Large intestine (tissue), 3 donors: ENCODE data around the gene INPP5D. TPM values are rescaled to one million over a fixed set of nuclear protein-coding genes. Genes with fewer than 3 reads are reported as not detected.

Experiments
- DNase-seq, 2 donors: peaks; one replicate each; pipeline versions ENCODE4 v3.0.0 to v3.0.0-alpha.2; 2013
- H3K27ac ChIP-seq: one replicate; pipeline ENCODE4 v1.5.1; 2013; ENCODE audit warnings: low read length
- H3K27me3 ChIP-seq: 2 replicates; pipeline ENCODE4 v1.6.1; 2013; ENCODE audit warnings: low read length; ENCODE audit not compliant: control insufficient read depth, insufficient read depth
- H3K36me3 ChIP-seq: 2 replicates; pipeline ENCODE4 v1.6.1; 2013; ENCODE audit warnings: low read length; ENCODE audit not compliant: control insufficient read depth, insufficient read depth
- H3K4me1 ChIP-seq: one replicate; pipeline ENCODE4 v1.6.1; 2013; ENCODE audit warnings: low read length; ENCODE audit not compliant: control insufficient read depth, insufficient read depth
- H3K4me3 ChIP-seq: one replicate; pipeline ENCODE4 v1.5.1; 2013; ENCODE audit warnings: low read length
- H3K9me3 ChIP-seq: one replicate; pipeline ENCODE4 v1.6.1; 2013; ENCODE audit warnings: mild to moderate bottlenecking, low read depth, low read length, moderate library complexity; ENCODE audit not compliant: control insufficient read depth
- WGBS: methylation state at CpG from one replicate; pipeline ENCODE4 v1.1.5; 2013; ENCODE audit warnings: low lambda C conversion rate; ENCODE audit not compliant: insufficient coverage; 5-methylcytosine and 5-hydroxymethylcytosine counted together
- polyA plus RNA-seq: library from polyadenylated mRNA; unstranded; fragments of 120-200 nt; gene quantifications from one replicate; pipeline ENCODE4 v1.2.1, GENCODE V29; 2013

The INPP5D gene
- polyA plus RNA-seq, 1 donor, result 12.6 TPM

GRCh38 chr2:233171344-233171743, 111.2 kb downstream of the INPP5D start:
- WGBS, result 74% methylated on average over 2 of the region's 2 CpGs

GRCh38 chr2:233173115-233173514, 113.0 kb downstream of the INPP5D start:
- Histone ChIP-seq H3K27ac (no peak overlapping the region), H3K4me3 (no peak overlapping the region), H3K9me3 (no peaks in the 10 kb centered on the region), H3K36me3 (no peaks in the 10 kb centered on the region), H3K27me3 (no peaks in the 10 kb centered on the region), H3K4me1 (no peaks in the 10 kb centered on the region)
- DNase-seq, result no peak
- 91% methylated on average over 3 of the region's 7 CpGs for WGBS

More at GRCh38 chr2:233171344-233171743, 111.2 kb downstream of the INPP5D start:
- peaks cover 2% of the 10 kb centered on the region for H3K4me1 ChIP-seq
- H3K27ac ChIP-seq, result no peak overlapping the region
- H3K27me3 ChIP-seq, result no peaks in the 10 kb centered on the region
- no peaks in the 10 kb centered on the region for H3K36me3 ChIP-seq
- no peak overlapping the region for H3K4me3 ChIP-seq
- H3K9me3 ChIP-seq, result no peaks in the 10 kb centered on the region
- DNase-seq, result no peak

GRCh38 chr2:233174137-233174536, 114.0 kb downstream of the INPP5D start:
- Histone ChIP-seq H3K4me3 (no peak overlapping the region), H3K27me3 (no peaks in the 10 kb centered on the region), H3K27ac (no peak overlapping the region), H3K9me3 (no peaks in the 10 kb centered on the region), H3K4me1 (no peaks in the 10 kb centered on the region), H3K36me3 (no peaks in the 10 kb centered on the region)
- 92% methylated on average over 2 of the region's 7 CpGs for WGBS
- DNase-seq, result no peak

GRCh38 chr2:233178994-233179847, 119.1 kb downstream of the INPP5D start:
- Histone ChIP-seq H3K27me3 (no peaks in the 10 kb centered on the region), H3K27ac (no peak overlapping the region), H3K9me3 (no peaks in the 10 kb centered on the region), H3K4me3 (no peak overlapping the region), H3K36me3 (no peaks in the 10 kb centered on the region), H3K4me1 (no peaks in the 10 kb centered on the region)
- DNase-seq, result no peak
- WGBS, result 100% methylated on average over 1 of the region's 14 CpGs

- H3K36me3 ChIP-seq, result no peaks in the 10 kb centered on the region
- H3K27me3 ChIP-seq, result no peaks in the 10 kb centered on the region
- no CpG with 5 or more reads among the region's 5 CpGs for WGBS
- H3K27ac ChIP-seq, result no peak overlapping the region
- no peaks in the 10 kb centered on the region for H3K9me3 ChIP-seq
- no peaks in the 10 kb centered on the region for H3K4me1 ChIP-seq
- no peak for DNase-seq
- no peak overlapping the region for H3K4me3 ChIP-seq
Measured at GRCh38 chr2:233179848-233180366, 119.8 kb downstream of the INPP5D start.

GRCh38 chr2:233183869-233184418, 123.8 kb downstream of the INPP5D start:
- Histone ChIP-seq H3K9me3 (no peaks in the 10 kb centered on the region), H3K36me3 (no peaks in the 10 kb centered on the region), H3K4me1 (no peaks in the 10 kb centered on the region), H3K4me3 (no peak overlapping the region), H3K27me3 (no peaks in the 10 kb centered on the region), H3K27ac (no peak overlapping the region)
- WGBS, result no CpG with 5 or more reads among the region's 9 CpGs
- DNase-seq, result no peak

- H3K4me1 ChIP-seq, result no peaks in the 10 kb centered on the region
- no peaks in the 10 kb centered on the region for H3K9me3 ChIP-seq
- no peak overlapping the region for H3K27ac ChIP-seq
- no peaks in the 10 kb centered on the region for H3K36me3 ChIP-seq
- no peak overlapping the region for H3K4me3 ChIP-seq
- no CpG with 5 or more reads among the region's 8 CpGs for WGBS
- DNase-seq, result no peak
- no peaks in the 10 kb centered on the region for H3K27me3 ChIP-seq
Measured at GRCh38 chr2:233184669-233185068, 124.5 kb downstream of the INPP5D start.

- DNase-seq, result no peak
- Histone ChIP-seq H3K9me3 (no peaks in the 10 kb centered on the region), H3K36me3 (no peaks in the 10 kb centered on the region), H3K27ac (no peak overlapping the region), H3K27me3 (no peaks in the 10 kb centered on the region), H3K4me3 (no peak overlapping the region), H3K4me1 (no peaks in the 10 kb centered on the region)
- 80% methylated on average over 1 of the region's 7 CpGs for WGBS
Measured at GRCh38 chr2:233185330-233185729, 125.2 kb downstream of the INPP5D start.

GRCh38 chr2:233185963-233186362, 125.8 kb downstream of the INPP5D start:
- no CpG with 5 or more reads among the region's 8 CpGs for WGBS
- Histone ChIP-seq H3K4me3 (no peak overlapping the region), H3K27me3 (no peaks in the 10 kb centered on the region), H3K36me3 (no peaks in the 10 kb centered on the region), H3K27ac (no peak overlapping the region), H3K4me1 (no peaks in the 10 kb centered on the region), H3K9me3 (no peaks in the 10 kb centered on the region)
- no peak for DNase-seq

- Histone ChIP-seq H3K4me3 (no peak overlapping the region), H3K4me1 (no peaks in the 10 kb centered on the region), H3K27ac (no peak overlapping the region), H3K36me3 (no peaks in the 10 kb centered on the region), H3K27me3 (no peaks in the 10 kb centered on the region), H3K9me3 (no peaks in the 10 kb centered on the region)
- DNase-seq, result no peak
- WGBS, result 100% methylated on average over 1 of the region's 5 CpGs
Measured at GRCh38 chr2:233186851-233187250, 126.7 kb downstream of the INPP5D start.
